Muscle of leg (tissue), 11 donors: ENCODE data around the gene SEMA5B. TPM values are rescaled to one million over a fixed set of nuclear protein-coding genes. Genes with fewer than 3 reads are reported as not detected.

Experiments used
- DNase-seq: peaks from one replicate; pipeline ENCODE4 v3.0.0; 2013
- H3K27ac ChIP-seq: one replicate; pipeline ENCODE4 v1.5.1; 2013; ENCODE audit warnings: mild to moderate bottlenecking, low read length, control low read depth
- H3K27me3 ChIP-seq: one replicate; pipeline ENCODE4 v1.6.1; 2013; ENCODE audit warnings: low read length; ENCODE audit not compliant: control insufficient read depth, insufficient read depth
- H3K36me3 ChIP-seq: one replicate; pipeline ENCODE4 v1.6.1; 2013; ENCODE audit warnings: low read length; ENCODE audit not compliant: control insufficient read depth, insufficient read depth
- H3K4me1 ChIP-seq: one replicate; pipeline ENCODE4 v1.6.1; 2013; ENCODE audit warnings: low read length; ENCODE audit not compliant: control insufficient read depth, insufficient read depth
- H3K4me3 ChIP-seq: one replicate; pipeline ENCODE4 v1.5.1; 2013; ENCODE audit warnings: low read length, control low read depth
- H3K9me3 ChIP-seq: replicated peaks from 2 replicates; pipeline ENCODE4 v1.6.1; 2013; ENCODE audit warnings: low read depth, low read length; ENCODE audit not compliant: control insufficient read depth
- WGBS: methylation state at CpG from one replicate; pipeline ENCODE4 v1.1.5; 2013; ENCODE audit warnings: missing lambda C conversion rate; ENCODE audit not compliant: insufficient coverage; 5-methylcytosine and 5-hydroxymethylcytosine counted together
- polyA plus RNA-seq, 8 donors: library from polyadenylated mRNA; unstranded; fragments of 120-200 nt; gene quantifications; one replicate each; pipeline versions ENCODE4 v1.2.1 to v1.2.3, GENCODE V29; 2013; ENCODE audit warnings: inconsistent platforms in 1 of 8, low replicate concordance in 1 of 8; ENCODE audit not compliant: insufficient read length in 8 of 8, insufficient read depth in 1 of 8
- total RNA-seq: library from RNA; stranded (reverse); fragments of 120-200 nt; gene quantifications from one replicate; pipeline ENCODE4 v1.2.4, GENCODE V29; 2013

Gene SEMA5B
- total and polyA plus RNA-seq, 9 donors, result 14.3 to 35.4 (median 25.7) TPM

- DNase-seq, result no peak
- WGBS, result 28% methylated on average over 75 of the region's 76 CpGs
- Histone ChIP-seq H3K4me1 (no peaks in the 10 kb centered on the region), H3K9me3 (no peaks in the 10 kb centered on the region), H3K4me3 (no peak overlapping the region), H3K36me3 (peaks cover 8% of the 10 kb centered on the region), H3K27ac (no peak overlapping the region), H3K27me3 (peaks cover 25% of the 10 kb centered on the region)
Measured at GRCh38 chr3:122912772-122913538, 114.6 kb downstream of the SEMA5B start.

GRCh38 chr3:122911901-122912300 is 115.7 kb downstream of the SEMA5B start:
- WGBS, result 88% methylated on average over 8 of the region's 16 CpGs
- no peak for DNase-seq
- H3K4me1 ChIP-seq, result no peaks in the 10 kb centered on the region
- no peak overlapping the region for H3K4me3 ChIP-seq
- no peak overlapping the region for H3K27ac ChIP-seq
- no peaks in the 10 kb centered on the region for H3K9me3 ChIP-seq
- peaks cover 8% of the 10 kb centered on the region for H3K36me3 ChIP-seq
- H3K27me3 ChIP-seq, result peaks cover 24% of the 10 kb centered on the region

GRCh38 chr3:122908251-122908650 is 119.3 kb downstream of the SEMA5B start:
- WGBS, result 57% methylated on average over 1 of the region's 3 CpGs
- H3K9me3 ChIP-seq, result no peaks in the 10 kb centered on the region

GRCh38 chr3:122907471-122907870 is 120.1 kb downstream of the SEMA5B start:
- Histone ChIP-seq H3K27ac (no peak overlapping the region), H3K4me3 (no peak overlapping the region), H3K9me3 (no peaks in the 10 kb centered on the region), H3K4me1 (peaks cover 2% of the 10 kb centered on the region), H3K36me3 (peaks cover 8% of the 10 kb centered on the region), H3K27me3 (peaks cover 8% of the 10 kb centered on the region)
- DNase-seq, result no peak
- WGBS, result 90% methylated on average over 1 of the region's 4 CpGs

More at GRCh38 chr3:122908251-122908650, 119.3 kb downstream of the SEMA5B start:
- Histone ChIP-seq H3K4me1 (peaks cover under 1% of the 10 kb centered on the region), H3K27ac (no peak overlapping the region), H3K4me3 (no peak overlapping the region), H3K36me3 (peaks cover 8% of the 10 kb centered on the region), H3K27me3 (peaks cover 14% of the 10 kb centered on the region)
- DNase-seq, result no peak

GRCh38 chr3:122903171-122903570 is 124.4 kb downstream of the SEMA5B start:
- WGBS, result 53% methylated on average over 4 of the region's 4 CpGs

GRCh38 chr3:122902326-122902725 is 125.2 kb downstream of the SEMA5B start:
- WGBS, result no CpG with 5 or more reads among the region's 2 CpGs
- peaks cover 2% of the 10 kb centered on the region for H3K4me1 ChIP-seq
- H3K27ac ChIP-seq, result no peak overlapping the region
- peaks cover 2% of the 10 kb centered on the region for H3K27me3 ChIP-seq
- H3K9me3 ChIP-seq, result no peaks in the 10 kb centered on the region
- no peaks in the 10 kb centered on the region for H3K36me3 ChIP-seq
- H3K4me3 ChIP-seq, result no peak overlapping the region
- no peak for DNase-seq

More at GRCh38 chr3:122903171-122903570, 124.4 kb downstream of the SEMA5B start:
- Histone ChIP-seq H3K36me3 (no peaks in the 10 kb centered on the region), H3K27ac (no peak overlapping the region), H3K4me3 (no peak overlapping the region), H3K27me3 (peaks cover 4% of the 10 kb centered on the region), H3K9me3 (no peaks in the 10 kb centered on the region), H3K4me1 (peaks cover 2% of the 10 kb centered on the region)
- no peak for DNase-seq

GRCh38 chr3:122898298-122898697 is 129.3 kb downstream of the SEMA5B start:
- Histone ChIP-seq H3K27me3 (peaks cover 5% of the 10 kb centered on the region), H3K4me3 (no peak overlapping the region), H3K27ac (no peak overlapping the region), H3K36me3 (no peaks in the 10 kb centered on the region), H3K9me3 (no peaks in the 10 kb centered on the region), H3K4me1 (peaks cover 10% of the 10 kb centered on the region)
- no CpG with 5 or more reads among the region's 4 CpGs for WGBS
- DNase-seq, result no peak

GRCh38 chr3:122893754-122894668 is 133.6 kb downstream of the SEMA5B start:
- Histone ChIP-seq H3K4me1 (peaks cover 30% of the 10 kb centered on the region), H3K36me3 (no peaks in the 10 kb centered on the region), H3K27me3 (peaks cover 5% of the 10 kb centered on the region), H3K4me3 (no peak overlapping the region), H3K9me3 (no peaks in the 10 kb centered on the region), H3K27ac (no peak overlapping the region)
- DNase-seq, result no peak
- 52% methylated on average over 6 of the region's 17 CpGs for WGBS

GRCh38 chr3:122893282-122893681 is 134.3 kb downstream of the SEMA5B start:
- no peak for DNase-seq
- Histone ChIP-seq H3K4me3 (no peak overlapping the region), H3K4me1 (peaks cover 30% of the 10 kb centered on the region), H3K9me3 (no peaks in the 10 kb centered on the region), H3K27ac (no peak overlapping the region), H3K36me3 (no peaks in the 10 kb centered on the region), H3K27me3 (peaks cover 2% of the 10 kb centered on the region)
- 79% methylated on average over 5 of the region's 8 CpGs for WGBS
